C4-2B (cell line): ENCODE data around the gene SEMA5A.

ENCODE experiments used
- CTCF ChIP-seq: fragments of 450-650 bp; conservative IDR thresholded peaks from 2 replicates; pipeline ENCODE4 v1.5.1; 2017; ENCODE audit warnings: mild to moderate bottlenecking
- ZFX ChIP-seq: fragments of 450-650 bp; IDR thresholded peaks from 2 replicates; pipeline ENCODE4 v1.6.1; 2017

- TF ChIP-seq CTCF (no peak), ZFX (no peak)
These were observed 503.6 kb downstream of the SEMA5A start for GRCh38 chr5:9042241-9042640.
